GM20431 (cell line): Measurements from ENCODE around the gene SDK2.
"Not testable (repeated sequence)": the region's sequence is repeated elsewhere in the genome, so short reads cannot be mapped to it uniquely, and the experiment has no call there.

ENCODE experiments used
- in situ Hi-C: fragments of 300-500 bp; cut with MseI, MboI; formaldehyde crosslinking; loops from one replicate; pipeline ENCODE4 v1.15.0; 2020; ENCODE audit warnings: low sequenced_read_pairs; ENCODE audit not compliant: unreplicated experiment

SDK2 gene

DNA sequence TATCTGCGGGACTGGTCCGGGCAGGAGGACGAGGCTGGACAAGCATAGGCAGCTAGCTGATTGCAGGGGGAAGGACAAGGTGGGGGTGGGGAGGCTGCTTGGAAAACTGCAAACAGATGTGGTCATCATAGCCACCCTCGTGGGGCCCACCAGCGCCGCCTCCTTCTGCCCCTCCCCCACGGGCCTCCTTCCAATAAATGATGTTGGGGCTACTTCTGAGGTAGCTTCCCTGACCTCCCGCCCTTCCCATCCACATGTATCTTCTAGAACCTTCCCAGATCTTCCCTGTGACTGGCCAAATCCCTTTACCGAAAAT is 320.1 kb downstream of the SDK2 start:
- in situ Hi-C loops: no loop called here

GRCh38 chr17:73323409-73324159 is 320.7 kb downstream of the SDK2 start:
- in situ Hi-C loops: no loop called here

DNA sequence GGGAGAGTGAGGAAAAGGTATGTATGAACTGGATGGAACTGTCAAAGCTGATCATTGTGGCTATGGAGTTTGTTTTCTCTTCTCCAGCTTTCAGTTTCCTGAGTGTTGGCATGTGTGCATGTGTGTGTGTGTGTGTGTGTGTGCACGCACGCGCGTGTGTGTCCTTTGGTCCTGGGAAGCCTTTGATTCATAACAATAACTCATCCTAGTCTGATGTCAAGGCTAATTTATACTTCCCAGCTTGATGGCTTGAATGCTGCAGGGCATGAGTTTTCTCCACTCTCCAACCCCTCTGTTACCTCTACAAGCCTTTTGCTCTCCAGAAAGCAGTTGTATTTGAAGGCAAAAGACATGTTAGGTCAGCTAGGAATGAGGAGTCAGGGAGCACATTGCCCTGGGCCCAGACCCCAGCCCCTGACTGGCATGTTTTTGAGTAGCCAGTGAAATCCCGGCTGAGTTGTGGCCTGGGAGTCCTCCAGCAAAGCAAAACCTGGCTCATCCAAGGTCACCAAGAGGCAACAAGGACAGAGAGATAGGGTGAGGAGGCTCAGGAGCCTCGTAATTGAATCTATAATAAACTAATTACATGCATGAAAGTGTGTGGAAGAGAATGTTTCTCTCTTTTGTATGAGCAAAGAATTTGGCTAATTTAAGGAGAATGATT is 323.5 kb downstream of the SDK2 start:
- in situ Hi-C loops: no loop called here

DNA sequence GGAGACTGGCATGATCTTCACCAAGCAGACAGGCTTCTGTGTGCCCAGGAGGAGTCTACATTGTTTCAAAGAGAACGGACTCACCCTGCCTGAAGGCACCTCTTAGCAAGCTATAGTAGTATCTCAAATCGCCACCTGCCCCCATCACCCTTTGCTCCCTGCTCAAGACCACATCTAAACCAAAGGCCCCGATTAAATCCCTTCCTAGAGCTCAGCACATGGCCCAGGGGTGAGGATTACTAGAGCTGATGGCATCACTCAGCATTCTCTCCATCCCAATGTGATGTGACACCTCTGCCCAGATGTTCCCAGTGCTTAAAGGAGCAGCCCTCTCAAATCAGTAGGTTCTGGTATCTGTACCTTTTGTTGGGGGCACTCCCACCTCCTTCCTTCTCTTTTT is 324.5 kb downstream of the SDK2 start:
- in situ Hi-C loops: no loop called here

- in situ Hi-C loops: no loop called here
These were observed 325.4 kb downstream of the SDK2 start for GRCh38 chr17:73318836-73319235.

DNA sequence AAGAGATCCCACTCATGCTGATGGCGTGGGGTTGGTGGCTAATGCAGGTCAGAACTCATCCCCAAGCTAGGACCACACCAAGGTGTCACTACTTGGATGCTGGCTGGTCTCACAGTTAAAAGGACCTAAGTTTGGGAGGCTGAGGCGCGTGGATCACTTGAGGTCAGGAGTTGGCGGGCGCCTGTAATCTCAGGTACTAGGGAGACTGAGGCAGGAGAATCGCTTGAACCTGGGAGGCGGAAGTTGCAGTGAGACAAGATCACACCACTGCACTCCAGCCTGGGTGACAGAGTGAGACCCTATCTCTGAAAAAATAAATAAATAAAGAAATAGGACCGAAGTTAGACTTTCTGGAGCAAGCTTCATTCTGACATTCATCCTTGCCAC is 325.8 kb downstream of the SDK2 start:
- in situ Hi-C loops: no loop called here

DNA sequence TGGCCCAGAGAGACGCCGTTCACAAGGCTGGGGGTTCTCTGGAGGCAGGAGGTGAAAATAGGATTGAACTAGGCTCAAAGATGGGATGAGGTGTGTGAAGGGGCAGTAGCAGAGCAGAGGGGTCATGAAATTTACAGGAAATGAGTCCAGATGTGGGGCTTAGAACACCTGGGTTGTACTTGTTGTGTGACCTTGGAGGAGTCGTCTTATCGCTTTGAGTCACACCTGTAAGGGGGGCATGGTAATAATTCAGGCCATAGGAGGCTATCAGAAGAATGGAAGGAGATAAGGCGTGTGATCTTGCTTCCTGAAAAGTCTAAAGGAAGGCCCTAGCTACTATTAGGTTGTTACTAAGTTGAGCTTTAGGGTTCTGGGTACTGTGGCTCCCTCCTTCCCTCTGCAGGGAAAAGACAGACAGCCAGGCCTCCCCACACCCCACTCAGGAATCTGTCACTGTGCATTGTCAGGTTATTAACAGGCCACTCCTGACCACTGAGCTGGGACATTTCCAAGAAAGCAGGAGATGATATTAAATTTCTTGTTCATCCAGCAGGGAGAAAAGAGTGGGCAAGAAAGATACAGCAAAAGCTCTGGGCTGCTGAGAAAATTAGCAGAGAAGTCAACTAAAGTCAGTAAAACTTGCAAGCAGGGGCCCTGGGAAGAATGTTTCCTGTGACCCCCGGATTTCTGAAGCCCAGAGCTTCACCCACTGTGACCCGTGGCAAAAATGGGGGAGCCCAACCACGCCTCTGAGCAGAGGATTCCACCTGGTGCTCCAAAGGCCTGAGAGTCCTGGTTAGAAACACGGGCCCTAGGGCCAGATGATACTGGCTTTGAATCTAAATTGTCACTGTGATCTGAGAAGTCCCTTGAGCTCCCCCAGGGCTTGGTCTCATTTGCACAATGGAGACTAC is 326.5 kb downstream of the SDK2 start:
- in situ Hi-C loops: no loop called here

DNA sequence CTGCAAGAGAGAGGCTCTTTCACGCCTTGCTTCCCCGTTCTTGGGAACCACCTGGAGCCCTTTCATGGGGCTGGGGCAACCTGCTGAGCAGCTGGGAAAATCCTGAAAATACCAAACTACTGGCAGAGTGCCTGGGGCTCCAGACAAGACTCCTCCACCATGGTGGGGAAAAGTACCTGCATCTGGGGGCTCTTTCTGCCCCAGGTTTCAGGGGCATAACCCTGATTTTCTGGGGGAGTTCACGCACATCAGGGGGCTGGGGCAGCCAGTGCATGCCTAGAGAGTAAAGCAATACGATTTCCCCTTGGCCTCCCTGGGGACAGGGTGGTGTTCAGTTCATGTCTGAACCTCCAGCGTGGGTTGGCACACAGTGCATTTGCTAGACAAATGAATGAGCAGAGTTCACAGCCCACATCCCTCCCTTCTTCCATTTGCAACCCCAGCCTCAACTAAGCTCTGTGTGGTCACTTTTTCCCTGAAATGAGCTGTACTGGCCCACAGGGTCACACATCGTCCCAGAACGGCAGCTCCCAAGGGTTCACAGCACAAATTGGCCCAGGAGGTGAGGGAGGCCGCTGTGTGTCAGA is 327.2 kb downstream of the SDK2 start:
- in situ Hi-C loops: no loop called here

GRCh38 chr17:73315471-73315870 is 328.8 kb downstream of the SDK2 start:
- in situ Hi-C loops: no loop called here

- in situ Hi-C loops: no loop called here
These were observed 330.6 kb downstream of the SDK2 start for GRCh38 chr17:73313526-73314127.

DNA sequence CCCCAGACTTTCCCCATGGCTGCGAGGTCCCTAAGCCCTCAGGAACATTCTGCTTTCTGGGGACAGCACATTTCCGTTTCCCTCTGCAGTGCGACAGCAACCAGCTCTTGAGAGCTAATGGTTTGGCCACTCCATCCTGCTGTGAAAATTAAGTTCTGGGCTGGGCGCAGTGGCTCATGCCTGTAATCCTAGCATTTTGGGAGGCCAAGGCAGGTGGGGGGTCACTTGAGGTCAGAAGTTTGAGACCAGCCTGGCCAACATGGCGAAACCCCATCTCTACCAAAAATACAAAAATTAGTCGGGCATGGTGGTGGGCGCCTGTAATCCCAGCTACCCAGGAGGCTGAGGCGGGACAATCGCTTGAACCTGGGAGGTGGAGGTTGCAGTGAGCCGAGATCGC is 331.4 kb downstream of the SDK2 start:
- in situ Hi-C loops: not testable (repeated sequence)

GRCh38 chr17:73311781-73312641 is 332.2 kb downstream of the SDK2 start, which contains the start of gene CDC42EP4:
TSS of gene CDC42EP4 (minus strand) at chr17:73312001. CDS start at chr17:73286500, 25,501 bp downstream.
- in situ Hi-C loops: no loop called here

DNA sequence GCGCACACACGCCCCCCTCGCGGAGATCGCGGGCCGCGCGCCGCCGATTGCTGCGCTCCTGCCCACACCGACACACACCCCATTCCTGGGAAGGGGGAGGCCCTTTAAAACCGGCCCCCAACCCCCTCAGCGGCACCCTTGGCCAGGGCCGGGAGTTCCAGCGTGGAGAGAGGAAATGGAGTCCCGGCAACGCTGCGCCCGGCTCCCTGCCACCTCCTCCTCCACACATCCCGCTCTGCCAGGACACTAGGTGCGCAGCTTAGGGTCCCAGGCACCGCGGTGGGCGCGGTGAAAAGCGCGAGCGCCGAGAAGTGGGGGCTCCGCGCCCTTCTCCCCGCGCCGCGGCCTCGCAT is 332.8 kb downstream of the SDK2 start:
- in situ Hi-C loops: no loop called here

DNA sequence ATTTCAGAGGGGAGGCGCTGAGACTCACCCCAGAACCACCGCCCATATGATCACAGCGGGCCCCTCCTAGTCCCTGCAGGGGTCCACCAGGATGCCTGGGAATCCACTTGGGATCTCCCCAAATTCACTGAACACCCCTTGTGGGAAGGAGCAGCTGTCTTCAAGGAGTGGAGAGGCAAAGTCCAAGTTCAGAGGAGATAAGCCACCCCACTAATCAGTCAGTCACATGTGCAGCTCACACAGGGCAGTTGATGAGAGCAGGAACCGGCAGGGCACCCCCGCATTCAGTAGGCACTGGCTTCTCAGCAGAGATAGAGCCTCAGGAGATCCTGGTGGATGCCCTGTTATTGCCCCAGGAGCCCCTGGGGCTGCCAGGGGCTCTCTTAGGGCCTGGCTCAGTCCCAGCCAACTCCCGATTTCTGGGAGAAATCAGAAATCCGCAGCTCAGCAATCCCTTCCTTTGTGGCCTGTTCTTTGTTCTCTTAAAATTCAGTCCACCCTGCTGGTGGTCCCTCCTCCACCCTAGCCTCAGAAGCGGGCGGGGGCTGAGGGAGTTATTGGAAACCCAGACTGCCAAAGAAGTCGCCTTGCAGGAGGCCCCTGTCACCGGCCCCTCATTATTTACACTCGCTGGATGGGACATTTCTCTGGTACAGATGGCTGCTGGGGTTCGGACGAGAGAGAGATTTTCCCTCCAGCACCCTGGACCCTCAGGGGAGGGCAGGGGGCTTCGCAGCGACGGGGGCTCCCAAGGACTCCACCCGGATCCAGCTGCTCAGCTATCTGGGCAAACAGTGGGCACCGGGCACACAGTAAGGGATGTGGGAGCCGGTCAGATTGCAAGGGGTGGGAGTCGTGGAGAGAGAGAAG is 334.3 kb downstream of the SDK2 start:
- in situ Hi-C loops: no loop called here

DNA sequence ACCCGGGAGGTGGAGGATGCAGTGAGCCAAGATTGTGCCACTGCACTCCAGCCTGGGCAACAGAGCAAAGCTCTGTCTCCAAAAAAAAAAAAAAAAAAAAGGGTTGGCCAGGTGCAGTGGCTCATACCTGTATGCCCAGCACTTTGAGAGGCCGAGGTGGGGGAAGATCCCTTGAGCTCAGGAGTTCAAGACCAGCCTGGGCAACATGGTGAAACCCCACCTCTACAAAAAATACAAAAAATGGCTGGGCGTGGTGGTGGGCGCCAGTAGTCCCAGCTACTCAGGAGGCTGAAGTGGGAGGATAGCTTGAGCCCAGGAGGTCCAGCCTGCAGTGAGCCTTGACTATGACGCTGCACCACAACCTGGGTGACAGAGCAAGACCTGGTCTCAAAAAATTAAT is 335.3 kb downstream of the SDK2 start:
- in situ Hi-C loops: not testable (repeated sequence)

DNA sequence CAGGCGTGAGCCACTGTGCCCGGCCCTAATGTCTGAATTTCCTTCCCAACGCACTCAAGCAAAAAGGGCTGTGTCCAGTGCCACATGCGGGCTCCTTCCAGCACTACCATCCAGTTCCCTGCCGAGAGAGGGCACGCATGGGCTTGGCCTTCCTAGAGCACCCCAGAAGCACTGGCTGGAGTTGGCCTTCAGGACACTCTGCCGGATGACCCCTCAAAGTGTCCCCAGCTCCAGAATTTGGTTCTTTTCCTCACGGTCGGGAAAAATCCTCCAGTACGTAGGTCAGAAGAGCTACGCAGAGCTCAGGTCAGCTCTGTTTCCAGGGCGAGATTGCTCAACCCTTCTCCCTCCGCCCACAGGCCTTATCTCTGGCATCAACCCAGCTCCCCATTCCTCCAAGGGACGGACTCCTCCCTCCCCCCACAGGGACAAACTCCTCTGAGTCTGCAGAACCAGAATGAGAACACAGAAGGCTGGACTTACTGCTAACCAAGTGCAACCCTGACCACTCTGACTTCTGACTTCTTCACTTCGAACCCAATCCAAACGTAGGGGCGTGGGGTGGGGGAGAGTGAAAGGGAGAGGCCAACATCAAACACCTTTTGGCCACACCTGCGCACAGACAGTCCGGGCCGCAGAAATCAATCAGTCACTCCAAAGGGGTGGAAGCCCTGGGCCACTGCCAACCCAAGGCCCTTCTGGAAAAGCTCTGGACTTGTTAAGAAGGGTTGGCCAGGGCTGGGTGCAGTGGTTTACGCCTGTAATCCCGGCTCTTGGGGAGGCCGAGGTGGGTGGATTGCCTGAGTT is 336.0 kb downstream of the SDK2 start:
- in situ Hi-C loops: no loop called here

DNA sequence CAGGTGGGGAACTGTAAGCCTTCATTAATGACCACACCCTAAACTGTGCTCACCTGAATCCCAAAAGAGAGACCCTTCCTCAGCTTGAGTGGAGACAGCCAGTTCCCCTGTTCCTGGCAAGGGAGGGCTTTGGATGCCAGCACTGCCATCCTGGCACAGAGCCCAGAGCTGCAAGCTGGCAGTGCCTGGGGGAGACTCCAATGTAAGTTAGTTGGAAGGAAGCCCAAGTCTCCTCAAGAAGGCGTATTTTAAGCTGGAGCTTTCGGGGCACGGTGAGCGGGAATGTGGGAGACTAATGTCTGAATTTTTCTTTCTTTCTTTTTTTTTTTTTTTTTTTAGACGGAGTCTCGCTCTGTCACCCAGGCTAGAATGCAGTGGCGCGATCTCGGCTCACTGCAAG is 337.1 kb downstream of the SDK2 start:
- in situ Hi-C loops: no loop called here
